A673 (cell line): Measurements from ENCODE around the gene COL11A1.

Source experiments
- CTCF ChIP-seq: fragments of 300-800, 200-600 bp; sonication (generic); conservative IDR thresholded peaks from 2 replicates; pipeline ENCODE4 v1.5.1; 2017; ENCODE audit warnings: low read depth, mild to moderate bottlenecking, antibody characterized with exemption, low read length, moderate library complexity, mixed read lengths
- EZH2 ChIP-seq: fragments of 200-600 bp; sonication (generic); IDR thresholded peaks from 2 replicates; pipeline ENCODE4 v1.6.1; 2017; ENCODE audit warnings: borderline replicate concordance, low read depth, mild to moderate bottlenecking, mixed read lengths, antibody characterized with exemption, low read length; ENCODE audit not compliant: poor library complexity, severe bottlenecking

- TF ChIP-seq CTCF = no peak
- no peak for TF ChIP-seq EZH2
Observed at GRCh38 chr1:103108376-103109150, at the start of gene COL11A1.
